GM23248 (cell line): ENCODE data around the gene CASZ1.

Source experiments
- EZH2 ChIP-seq: fragments of 200-600 bp; sonication (generic); IDR thresholded peaks from 2 replicates; pipeline ENCODE4 v1.6.1; 2018; ENCODE audit warnings: antibody characterized with exemption, mild to moderate bottlenecking; ENCODE audit not compliant: insufficient read depth, poor library complexity, severe bottlenecking
- EZH2phosphoT487 ChIP-seq: fragments of 200-600 bp; sonication (generic); IDR thresholded peaks from 2 replicates; pipeline ENCODE4 v1.6.1; 2018; ENCODE audit warnings: antibody characterized with exemption, moderate library complexity, mild to moderate bottlenecking, low read depth; ENCODE audit not compliant: insufficient read depth

- TF ChIP-seq EZH2phosphoT487: no peak
- no peak for TF ChIP-seq EZH2
These were observed 61.4 kb downstream of the CASZ1 start for GRCh38 chr1:10734962-10735544.
